WERI-Rb-1 (cell line): ENCODE measurements around the gene GRAMD1B.

ENCODE experiments used
- DNase-seq: peaks from one replicate; pipeline ENCODE4 v3.0.0-alpha.2; 2020
- H3K27ac ChIP-seq: fragments of 250-450 bp; sonication (Bioruptor Pico); 2 replicates; pipeline ENCODE4 v1.5.1; 2020; ENCODE audit warnings: mild to moderate bottlenecking, moderate library complexity
- H3K27me3 ChIP-seq: fragments of 250-450 bp; sonication (Bioruptor Pico); 2 replicates; pipeline ENCODE4 v1.5.1; 2021; ENCODE audit warnings: mild to moderate bottlenecking, low read depth, moderate library complexity; ENCODE audit not compliant: insufficient read depth, severe bottlenecking
- H3K36me3 ChIP-seq: fragments of 250-450 bp; sonication (Bioruptor Pico); 2 replicates; pipeline ENCODE4 v1.5.1; 2020; ENCODE audit warnings: mild to moderate bottlenecking, moderate library complexity
- H3K4me3 ChIP-seq: 2 replicates; pipeline ENCODE4 v1.5.1; 2011; ENCODE audit warnings: low read depth, mild to moderate bottlenecking, control low read depth, low read length
- H3K9me3 ChIP-seq: fragments of 250-450 bp; sonication (Bioruptor Pico); 2 replicates; pipeline ENCODE4 v1.5.1; 2021; ENCODE audit warnings: mild to moderate bottlenecking, moderate library complexity; ENCODE audit not compliant: severe bottlenecking
- CTCF ChIP-seq: IDR thresholded peaks from 2 replicates; pipeline ENCODE4 v1.5.1; 2011; ENCODE audit warnings: low read depth, mild to moderate bottlenecking, control low read depth, inconsistent platforms, low read length

Gene GRAMD1B

GRCh38 chr11:123475469-123475868 lies 45.4 kb downstream of the GRAMD1B start:
- H3K27me3 ChIP-seq, result no peaks in the 10 kb centered on the region
- H3K4me3 ChIP-seq, result no peak overlapping the region
- peak; percentile 67 for DNase-seq
- no peaks in the 10 kb centered on the region for H3K9me3 ChIP-seq
- peak; percentile 61 for TF ChIP-seq CTCF
- H3K27ac ChIP-seq, result peak overlapping the region; percentile 52
- H3K36me3 ChIP-seq, result no peaks in the 10 kb centered on the region

GRCh38 chr11:123477205-123477907 lies 47.3 kb downstream of the GRAMD1B start:
- H3K36me3 ChIP-seq, result no peaks in the 10 kb centered on the region
- no peak overlapping the region for H3K27ac ChIP-seq
- H3K27me3 ChIP-seq, result no peaks in the 10 kb centered on the region
- no peak for DNase-seq
- no peak for TF ChIP-seq CTCF
- H3K4me3 ChIP-seq, result no peak overlapping the region
- H3K9me3 ChIP-seq, result no peaks in the 10 kb centered on the region

- Histone ChIP-seq H3K9me3 (no peaks in the 10 kb centered on the region), H3K27ac (no peak overlapping the region; the same call in 1 of the 2 replicates), H3K4me3 (no peak overlapping the region), H3K36me3 (no peaks in the 10 kb centered on the region), H3K27me3 (no peaks in the 10 kb centered on the region)
- DNase-seq, result peak; percentile 79
- peak; percentile 60 for TF ChIP-seq CTCF
Measured at GRCh38 chr11:123478352-123478987, 48.4 kb downstream of the GRAMD1B start.

GRCh38 chr11:123479048-123479837 lies 49.2 kb downstream of the GRAMD1B start:
- H3K9me3 ChIP-seq, result no peaks in the 10 kb centered on the region
- TF ChIP-seq CTCF, result no peak
- H3K27me3 ChIP-seq, result no peaks in the 10 kb centered on the region
- no peaks in the 10 kb centered on the region for H3K36me3 ChIP-seq
- no peak overlapping the region for H3K4me3 ChIP-seq
- DNase-seq, result no peak
- H3K27ac ChIP-seq, result no peak overlapping the region

GRCh38 chr11:123480290-123480815 lies 50.3 kb downstream of the GRAMD1B start:
- Histone ChIP-seq H3K27me3 (no peaks in the 10 kb centered on the region), H3K4me3 (no peak overlapping the region), H3K36me3 (no peaks in the 10 kb centered on the region), H3K27ac (no peak overlapping the region), H3K9me3 (no peaks in the 10 kb centered on the region)
- no peak for DNase-seq
- no peak for TF ChIP-seq CTCF
